GM10248 (cell line): ENCODE data around the gene HAPLN2.

Source experiments
- CTCF ChIA-PET: fragments of 300-600 bp; sonication (Branson Sonifier 250); formaldehyde crosslinking; extraction: SDS; loops from one replicate; lab custom pipeline; 2021; ENCODE audit warnings: antibody characterized with exemption; lab: Yijun Ruan, JAX
- POLR2A ChIA-PET: fragments of 350-650 bp; sonication (Branson Sonifier 250); formaldehyde crosslinking; extraction: SDS; loops from one replicate; lab custom pipeline; 2020; ENCODE audit warnings: antibody characterized with exemption; lab: Yijun Ruan, JAX
- DNase-seq: peaks from one replicate; pipeline ENCODE4 v3.0.0; 2012; ENCODE audit errors: extremely low spot score
- CTCF ChIP-seq: IDR thresholded peaks from 2 replicates; pipeline ENCODE4 v1.5.1; 2012; ENCODE audit warnings: mild to moderate bottlenecking, low read depth; ENCODE audit errors: extremely low read depth, missing control alignments, control extremely low read depth

Gene HAPLN2

GRCh38 chr1:156648496-156648895, 29.3 kb downstream of the HAPLN2 start:
- TF ChIP-seq CTCF, result no peak
- CTCF ChIA-PET, result interaction anchor here (0.9 to 5.8 kb wide), 16 partner anchors 10 to 263 kb away, joined by 3 to 61 read pairs (median 4); partner anchors contain the start of gene CRABP2
- no peak for DNase-seq
- POLR2A ChIA-PET, result no interaction called here

GRCh38 chr1:156648951-156649350, 29.7 kb downstream of the HAPLN2 start:
- no peak for DNase-seq
- POLR2A ChIA-PET, result no interaction called here
- no peak for TF ChIP-seq CTCF
- CTCF ChIA-PET, result interaction anchor here (0.9 to 5.8 kb wide), 16 partner anchors 9 to 263 kb away, joined by 3 to 61 read pairs (median 4); partner anchors contain the start of gene CRABP2

GRCh38 chr1:156652131-156652991, 33.1 kb downstream of the HAPLN2 start:
- POLR2A ChIA-PET, result no interaction called here
- no peak for TF ChIP-seq CTCF
- CTCF ChIA-PET, result interaction anchor here (0.7 to 5.8 kb wide), 8 partner anchors 9 to 73 kb away, joined by 3 to 61 read pairs (median 4); partner anchors contain the start of gene NES
- no peak for DNase-seq

GRCh38 chr1:156652992-156653355, 33.8 kb downstream of the HAPLN2 start:
- POLR2A ChIA-PET, result no interaction called here
- CTCF ChIA-PET, result interaction anchor here (0.8 to 5.8 kb wide), 4 partner anchors 8 to 73 kb away, joined by 3 to 61 read pairs (median 28); no protein-coding TSS in a partner anchor
- no peak for DNase-seq
- no peak for TF ChIP-seq CTCF

- no peak for TF ChIP-seq CTCF
- CTCF ChIA-PET, result interaction anchor here (0.6 to 14.2 kb wide), 6 partner anchors 13 to 174 kb away, joined by 3 to 431 read pairs (median 6); partner anchors contain the start of genes BCAN, CRABP2, HAPLN2 and NES
- no peak for DNase-seq
- POLR2A ChIA-PET, result no interaction called here
These were observed 35.5 kb downstream of the HAPLN2 start for GRCh38 chr1:156654700-156655099.

- POLR2A ChIA-PET, result no interaction called here
- no peak for DNase-seq
- CTCF ChIA-PET, result interaction anchor here (0.6 to 14.2 kb wide), 6 partner anchors 13 to 175 kb away, joined by 3 to 431 read pairs (median 6); partner anchors contain the start of genes BCAN, CRABP2, HAPLN2 and NES
- TF ChIP-seq CTCF, result no peak
These were observed 36.1 kb downstream of the HAPLN2 start for GRCh38 chr1:156655151-156655903.
